SW480 (cell line): ENCODE results near the gene ANOS1.
A peak's percentile ranks its signal among the peaks of the same experiment; 100 is the strongest.
"Not testable (repeated sequence)": the region's sequence is repeated elsewhere in the genome, so short reads cannot be mapped to it uniquely, and the experiment has no call there.

ENCODE experiments used
- DNase-seq: peaks from one replicate; pipeline ENCODE4 v3.0.0-alpha.2; 2016; ENCODE audit warnings: low spot score

ANOS1 gene, protein sequence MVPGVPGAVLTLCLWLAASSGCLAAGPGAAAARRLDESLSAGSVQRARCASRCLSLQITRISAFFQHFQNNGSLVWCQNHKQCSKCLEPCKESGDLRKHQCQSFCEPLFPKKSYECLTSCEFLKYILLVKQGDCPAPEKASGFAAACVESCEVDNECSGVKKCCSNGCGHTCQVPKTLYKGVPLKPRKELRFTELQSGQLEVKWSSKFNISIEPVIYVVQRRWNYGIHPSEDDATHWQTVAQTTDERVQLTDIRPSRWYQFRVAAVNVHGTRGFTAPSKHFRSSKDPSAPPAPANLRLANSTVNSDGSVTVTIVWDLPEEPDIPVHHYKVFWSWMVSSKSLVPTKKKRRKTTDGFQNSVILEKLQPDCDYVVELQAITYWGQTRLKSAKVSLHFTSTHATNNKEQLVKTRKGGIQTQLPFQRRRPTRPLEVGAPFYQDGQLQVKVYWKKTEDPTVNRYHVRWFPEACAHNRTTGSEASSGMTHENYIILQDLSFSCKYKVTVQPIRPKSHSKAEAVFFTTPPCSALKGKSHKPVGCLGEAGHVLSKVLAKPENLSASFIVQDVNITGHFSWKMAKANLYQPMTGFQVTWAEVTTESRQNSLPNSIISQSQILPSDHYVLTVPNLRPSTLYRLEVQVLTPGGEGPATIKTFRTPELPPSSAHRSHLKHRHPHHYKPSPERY

DNA sequence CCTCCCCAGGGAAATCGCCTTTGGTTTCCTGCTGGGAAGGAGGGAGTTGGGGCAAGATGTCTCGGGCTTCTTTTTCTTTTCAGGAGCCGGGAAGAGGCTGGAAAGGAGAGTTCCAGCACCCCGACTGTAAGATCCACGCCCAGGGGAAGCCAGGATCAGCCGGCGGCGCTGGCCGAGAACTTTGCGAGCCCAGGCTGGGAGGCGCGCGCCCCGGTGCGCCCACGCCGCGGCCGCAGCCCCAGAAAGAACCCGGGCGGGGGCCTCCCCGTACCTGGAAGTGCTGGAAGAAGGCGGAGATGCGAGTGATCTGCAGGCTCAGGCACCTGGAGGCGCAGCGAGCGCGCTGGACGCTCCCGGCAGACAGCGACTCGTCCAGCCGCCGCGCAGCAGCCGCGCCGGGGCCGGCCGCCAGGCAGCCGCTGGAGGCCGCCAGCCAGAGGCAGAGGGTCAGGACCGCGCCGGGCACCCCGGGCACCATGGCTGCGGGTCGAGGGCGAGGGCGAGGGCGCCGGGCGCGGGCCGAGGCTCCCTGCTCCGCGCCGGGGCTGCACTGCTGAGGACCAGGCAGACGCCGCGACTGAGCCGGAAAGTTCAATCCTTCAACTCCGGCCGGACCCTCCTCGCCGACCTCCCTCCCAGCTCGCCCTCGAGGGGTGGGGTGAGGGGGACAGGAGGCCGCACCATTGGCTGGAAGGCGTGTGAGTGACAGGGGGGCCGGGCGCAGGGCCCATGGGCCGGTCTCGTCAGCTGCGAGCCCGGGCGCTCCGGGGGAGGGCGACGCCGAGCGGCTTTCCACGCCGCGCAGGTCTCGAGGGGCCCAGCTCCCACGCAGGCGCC, at the start of gene ANOS1:
ANOS1 (minus strand) TSS at position 579 of the 837 bp plus-strand sequence; CDS start at position 478, 101 bp downstream.
- no peak for DNase-seq

DNA sequence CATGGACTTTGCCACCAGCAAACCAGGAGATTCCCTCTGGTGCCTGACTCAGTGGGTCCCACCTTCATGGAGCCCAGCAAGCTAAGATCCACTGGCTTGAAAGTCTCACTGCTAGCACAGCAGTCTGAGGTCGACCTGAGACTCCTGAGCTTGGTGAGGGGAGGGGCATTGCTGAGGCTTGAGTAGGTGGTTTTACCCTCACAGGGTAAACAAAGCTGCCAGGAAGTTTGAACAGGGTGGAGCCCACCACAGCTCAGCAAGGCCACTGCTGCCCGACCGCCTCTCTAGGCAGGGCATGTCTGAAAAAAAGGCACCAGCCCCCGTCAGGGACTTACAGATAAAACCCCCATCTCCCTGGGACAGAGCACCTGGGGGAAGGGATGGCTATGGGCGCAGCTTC, 41.2 kb upstream of the ANOS1 start:
- no peak for DNase-seq

DNA sequence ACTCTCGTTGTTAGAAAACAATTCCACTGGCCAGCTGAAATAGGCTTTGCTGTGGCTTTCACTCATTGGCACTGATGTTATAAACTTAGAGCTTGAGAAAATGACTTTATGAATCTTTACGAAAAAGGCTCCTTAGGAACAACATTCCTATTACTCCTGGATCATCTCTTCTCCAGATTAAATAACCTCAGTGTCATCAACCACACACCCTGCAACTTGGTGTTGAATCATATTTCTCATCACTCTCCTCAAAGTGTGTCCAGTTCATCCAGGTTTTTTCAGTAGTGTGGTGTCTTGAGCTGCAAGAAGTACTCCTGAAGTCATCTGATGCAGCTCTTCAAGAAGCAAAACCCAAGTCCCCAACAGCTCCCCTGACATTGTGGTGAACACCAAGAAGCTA, 28.1 kb upstream of the ANOS1 start:
- DNase-seq: no peak

DNA sequence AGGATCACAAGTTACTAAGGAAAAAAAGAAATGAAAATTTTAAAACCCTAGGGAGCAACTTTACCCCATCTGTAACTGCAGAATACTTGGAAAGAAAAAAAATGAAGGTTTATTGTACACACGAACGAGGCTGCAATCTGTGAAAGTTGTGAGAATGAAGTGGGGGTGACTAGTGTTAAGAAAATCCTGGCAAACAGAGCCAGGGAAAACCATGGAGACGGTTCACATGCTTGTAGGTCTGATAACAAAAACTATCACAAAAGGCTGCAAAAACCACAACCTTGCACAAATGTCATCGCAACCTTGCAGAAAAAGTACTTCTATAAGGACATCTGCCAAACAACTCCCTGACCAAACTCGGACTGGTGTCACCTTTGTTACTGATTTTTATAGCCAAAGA, 26.8 kb upstream of the ANOS1 start:
- not testable (repeated sequence) for DNase-seq

DNA sequence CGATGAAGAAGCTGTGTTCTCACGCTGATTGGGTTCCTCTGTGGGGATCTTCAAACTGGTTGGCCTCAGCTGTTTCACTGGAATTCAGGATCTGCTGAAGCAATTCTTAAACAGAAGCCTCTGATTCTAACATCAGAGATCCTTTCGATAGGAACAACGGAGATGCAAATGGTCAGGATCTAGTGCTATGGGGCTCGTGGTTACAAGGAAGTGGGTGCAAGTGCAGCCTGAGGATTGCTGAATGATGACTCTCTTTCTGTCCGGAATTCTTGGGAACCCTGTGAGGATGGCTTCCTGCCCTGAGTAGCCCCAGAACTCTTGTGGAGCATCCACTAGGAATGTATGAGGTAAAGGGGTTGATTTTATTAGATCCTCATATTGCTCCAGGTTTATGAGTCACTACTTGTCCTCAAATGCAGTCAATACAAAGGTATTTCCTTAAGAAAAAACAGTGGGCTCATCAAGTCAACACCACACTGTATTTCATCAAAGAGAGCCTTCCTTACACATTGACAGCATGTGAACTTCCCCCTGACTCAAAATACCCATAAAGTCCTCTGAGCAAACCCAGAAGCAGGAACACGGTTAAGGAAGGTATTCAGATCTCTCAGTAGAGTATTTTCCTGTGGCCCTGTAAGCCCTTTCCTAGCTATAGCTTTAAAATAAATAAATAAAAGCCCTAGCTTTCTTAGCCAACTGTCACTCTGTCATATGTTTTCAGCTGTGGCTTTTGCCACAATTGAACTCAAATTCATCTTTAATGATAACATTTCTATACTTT, 25.9 kb upstream of the ANOS1 start:
- not testable (repeated sequence) for DNase-seq

DNA sequence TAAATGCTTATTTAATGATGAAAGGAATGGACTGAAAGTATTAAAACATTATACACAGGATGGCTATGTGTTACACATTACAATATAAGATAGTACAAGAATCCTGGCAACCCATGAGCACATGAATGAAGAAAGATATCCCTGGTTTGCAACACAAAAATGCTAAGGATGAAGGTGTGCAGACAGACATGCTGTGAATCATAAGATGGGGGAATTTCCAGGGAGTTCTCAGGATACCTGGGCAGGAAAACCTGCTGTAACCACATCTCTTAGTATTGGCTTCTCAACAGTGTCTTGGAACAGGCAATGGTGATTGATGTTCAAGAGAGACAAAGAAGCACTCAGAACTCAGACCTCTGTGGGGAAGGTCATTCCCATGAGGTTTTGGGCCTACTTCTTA, 23.9 kb upstream of the ANOS1 start:
- no peak for DNase-seq

DNA sequence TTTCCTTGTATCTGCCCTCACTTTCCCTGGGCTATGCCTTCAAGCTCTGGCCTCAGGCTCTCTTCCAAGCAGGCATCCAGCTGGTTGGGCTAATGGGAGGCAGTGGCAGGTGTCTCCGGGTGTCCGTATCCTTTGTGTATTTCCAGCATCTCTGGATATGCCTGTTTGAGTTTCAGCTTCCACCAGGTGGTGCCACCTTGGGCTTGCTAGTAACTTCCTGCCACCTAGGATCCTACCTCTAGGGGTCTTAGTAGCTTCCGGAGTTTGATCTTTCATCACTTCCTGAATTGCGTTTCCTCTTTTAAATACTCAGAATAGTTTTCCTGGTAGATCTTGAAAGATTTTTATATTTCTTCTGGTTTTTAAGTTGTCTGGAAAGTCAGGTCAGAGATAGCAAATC, 23.2 kb upstream of the ANOS1 start:
- no peak for DNase-seq

DNA sequence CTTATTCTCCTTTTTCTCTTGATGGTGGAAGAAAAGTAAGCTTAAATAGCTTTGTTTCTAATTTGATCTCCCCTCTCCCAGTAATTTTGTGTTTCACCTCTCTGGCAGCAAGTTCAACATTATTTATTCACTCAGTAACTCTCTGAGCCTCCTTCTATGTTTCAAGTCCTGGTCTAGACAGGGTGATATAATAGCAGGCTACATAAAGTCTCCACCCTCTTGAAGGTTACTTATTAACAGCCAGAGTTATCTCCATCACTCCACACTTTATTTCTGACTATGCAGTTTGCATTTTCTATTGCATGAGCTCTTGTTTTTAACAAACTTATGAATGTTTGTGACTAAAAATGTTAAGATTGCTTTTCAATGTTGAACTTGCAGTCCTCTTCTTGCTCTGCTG, 17.8 kb upstream of the ANOS1 start:
- DNase-seq: no peak

DNA sequence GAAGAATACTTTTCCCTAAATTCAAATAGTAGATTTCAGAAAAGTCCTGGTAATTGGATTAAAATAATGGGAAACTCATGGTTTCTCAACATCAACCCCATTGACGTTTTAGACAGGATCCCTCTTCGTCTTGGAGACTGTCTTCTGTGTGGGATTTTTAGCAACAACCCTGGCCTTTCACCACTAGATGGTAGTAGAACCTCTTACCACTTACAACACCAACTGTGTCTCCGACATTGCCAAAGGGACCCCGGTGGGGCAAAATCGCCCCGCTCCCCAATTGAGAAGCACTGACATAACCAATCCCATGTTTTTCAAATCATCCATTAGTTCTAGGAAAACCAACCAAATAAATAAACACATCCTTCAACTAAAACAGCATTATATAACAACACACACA, 16.9 kb upstream of the ANOS1 start:
- peak; percentile 29 for DNase-seq

DNA sequence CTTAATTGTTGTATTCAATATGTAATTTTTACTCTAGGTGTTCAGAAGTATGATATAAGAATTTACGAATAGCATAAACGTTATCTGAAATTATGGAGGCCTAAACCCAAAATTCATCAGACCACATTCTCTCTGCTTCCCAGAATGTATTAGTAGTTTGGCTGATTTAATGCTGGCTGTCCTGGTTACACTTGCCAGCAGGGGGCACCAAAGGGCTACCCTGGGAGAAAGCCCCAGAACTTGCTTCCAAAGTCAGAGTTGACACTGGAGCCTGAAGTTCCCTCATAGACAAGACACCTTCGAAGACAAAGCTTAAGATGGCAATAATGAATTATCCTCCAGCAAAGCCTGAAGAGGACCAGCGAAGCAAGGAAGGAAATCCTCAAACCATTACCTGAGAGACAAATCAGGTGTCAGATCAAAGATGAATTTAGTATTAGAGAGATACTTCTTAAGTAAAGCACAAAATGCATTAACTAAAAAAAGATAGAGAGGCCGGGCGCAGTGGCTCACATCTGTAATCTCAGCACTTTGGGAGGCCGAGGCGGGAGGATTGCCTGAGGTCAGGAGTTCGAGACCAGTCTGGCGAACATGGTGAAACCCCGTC, 11.3 kb upstream of the ANOS1 start:
- DNase-seq: peak; percentile 18

DNA sequence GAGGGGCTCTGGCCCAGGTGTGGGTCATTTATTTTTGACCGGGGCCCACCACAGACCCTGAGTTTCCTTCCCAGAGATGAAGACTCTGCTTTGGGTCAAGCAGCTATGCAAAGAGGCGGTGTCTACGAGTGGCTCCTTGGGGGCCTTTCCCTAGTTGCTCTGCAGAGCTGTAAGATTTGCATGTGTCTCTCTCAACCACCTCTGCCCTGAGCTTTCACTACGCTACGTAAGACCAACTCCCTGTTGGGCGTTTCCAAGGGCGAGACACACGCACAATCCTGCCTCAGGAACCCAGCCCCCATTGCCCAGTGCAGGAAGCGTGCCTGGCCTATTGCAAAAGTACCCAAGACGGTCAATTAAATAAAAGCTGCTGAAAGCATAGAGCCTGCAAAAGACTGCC, 10.0 kb upstream of the ANOS1 start:
- no peak for DNase-seq

DNA sequence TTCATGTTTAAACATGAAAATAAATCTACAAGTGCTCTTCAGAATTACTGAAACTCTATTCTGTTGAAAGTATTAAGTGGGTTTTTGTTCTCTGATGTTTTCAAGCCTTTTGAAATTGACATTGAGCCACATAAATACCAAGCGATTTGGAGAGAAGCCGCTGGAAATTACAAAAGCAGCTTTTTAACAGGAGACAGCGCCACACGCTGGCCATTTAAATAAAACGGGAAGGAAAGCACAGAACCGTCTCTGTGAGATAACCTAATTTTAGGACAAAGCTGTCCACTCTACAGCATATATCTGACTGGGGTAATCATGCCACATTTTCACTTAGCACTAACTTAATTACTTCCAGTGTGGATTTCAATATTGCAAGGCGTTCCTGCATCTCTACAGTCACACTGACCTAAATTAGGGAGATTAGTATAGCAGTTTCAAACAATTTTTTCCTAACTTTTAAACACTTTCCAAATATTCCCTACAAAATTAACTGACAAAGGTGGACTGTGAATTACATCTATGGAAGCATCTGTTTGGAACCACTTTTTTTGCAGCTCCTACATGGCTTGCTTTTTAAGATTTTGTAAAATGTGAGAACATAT, 6.8 kb upstream of the ANOS1 start:
- peak; percentile 29 for DNase-seq

DNA sequence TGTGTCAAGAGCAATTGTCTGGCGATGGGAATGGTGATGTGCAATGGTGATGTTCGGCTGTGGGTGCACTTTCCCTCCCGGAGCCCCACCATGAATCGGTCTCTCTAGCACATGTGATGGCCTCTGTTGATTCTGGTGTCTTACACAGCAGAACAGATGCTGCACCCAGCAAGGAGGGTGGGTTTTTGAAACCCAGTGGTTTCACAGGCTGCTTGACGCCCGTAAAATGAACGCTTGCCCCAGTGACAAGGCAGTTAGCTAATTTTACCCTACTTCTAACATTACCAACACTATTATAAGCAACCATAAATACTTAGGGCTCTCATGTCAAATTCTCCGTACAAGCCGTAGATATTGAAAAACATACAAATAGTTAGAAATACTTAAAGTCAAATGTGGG, 5.9 kb upstream of the ANOS1 start:
- DNase-seq: no peak

DNA sequence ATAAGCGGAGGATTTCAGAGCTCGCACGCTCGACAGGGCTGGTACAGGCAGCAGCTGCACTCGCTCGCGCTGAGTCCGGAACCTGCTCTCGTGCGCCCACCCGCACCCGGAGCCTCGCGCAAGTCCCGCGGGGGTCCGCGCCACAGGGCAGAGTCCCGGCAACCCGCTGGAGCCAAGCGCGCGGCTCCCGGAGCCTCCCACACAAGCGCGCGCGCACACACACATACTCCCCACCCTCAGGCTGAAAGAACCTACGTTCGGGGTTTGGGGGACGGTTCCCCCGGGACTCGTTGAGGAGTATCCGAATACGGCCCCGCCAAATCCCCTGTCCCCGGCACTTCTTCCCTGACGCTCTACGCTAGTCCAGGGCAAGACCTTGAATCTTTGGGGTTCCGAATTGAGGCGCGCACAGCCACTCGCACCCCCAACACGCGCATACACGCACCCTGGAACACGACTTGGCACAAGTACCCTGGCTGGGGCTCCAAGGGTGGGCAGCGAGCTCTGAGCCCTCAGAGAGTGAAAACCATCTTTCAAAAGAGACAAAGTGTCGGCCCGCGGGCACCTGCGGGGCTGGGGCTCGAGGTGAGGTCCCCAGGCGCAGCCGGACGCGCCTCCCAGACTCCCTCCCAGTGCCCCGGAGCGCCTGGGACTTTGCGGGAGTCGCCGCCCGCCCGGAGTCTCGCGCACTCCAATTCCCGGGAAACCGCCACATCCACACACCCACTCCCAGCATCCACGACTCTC, 952 bp downstream of the ANOS1 start:
- DNase-seq: no peak

DNA sequence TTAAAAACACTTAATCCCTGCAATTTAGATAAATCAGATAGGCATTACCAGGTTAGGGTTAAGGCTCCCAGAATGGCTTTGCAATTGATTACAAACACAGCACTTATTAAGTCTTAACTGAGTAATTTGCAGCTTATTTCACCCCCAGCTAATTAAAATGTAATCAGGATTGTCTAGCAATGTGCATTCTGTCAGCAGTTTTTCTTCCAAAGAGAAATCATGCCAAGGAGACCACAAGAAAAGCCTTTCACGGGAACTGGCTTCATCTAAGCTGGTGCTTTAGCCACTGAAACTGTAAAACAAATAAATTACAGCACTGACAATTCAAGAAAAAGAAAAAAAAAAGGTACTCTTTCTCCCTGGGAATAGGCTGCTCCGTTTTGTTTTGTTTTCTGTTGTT, 2.1 kb downstream of the ANOS1 start:
- no peak for DNase-seq

DNA sequence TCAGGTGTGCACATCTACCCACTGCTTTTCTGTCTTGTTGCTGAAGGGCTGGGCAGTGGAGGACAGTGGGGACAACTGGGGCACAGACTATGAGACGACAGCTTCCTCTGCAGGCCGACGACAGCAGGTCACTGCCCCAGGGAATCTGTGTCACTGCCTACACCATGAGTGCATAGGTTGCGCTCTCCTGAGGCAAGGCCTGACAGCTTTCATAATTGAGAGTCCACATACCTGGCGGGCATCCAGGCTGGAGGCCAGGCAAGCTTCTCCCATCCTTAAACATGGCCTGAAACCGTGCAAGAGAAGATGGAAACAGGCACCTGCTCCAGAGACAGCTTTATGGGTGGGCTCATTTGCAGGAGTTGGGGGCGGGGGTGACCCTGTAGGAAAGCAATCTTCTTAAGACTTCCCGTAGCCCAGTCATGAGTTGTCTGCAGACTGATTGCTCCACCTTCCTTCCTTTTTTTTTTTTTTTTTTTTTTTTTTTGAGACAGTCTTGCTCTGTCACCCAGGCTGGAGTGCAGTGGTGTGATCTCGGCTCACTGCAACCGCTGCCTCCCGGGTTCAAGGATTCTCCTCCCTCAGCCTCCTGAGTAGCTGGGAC, 2.9 kb downstream of the ANOS1 start:
- DNase-seq: no peak

DNA sequence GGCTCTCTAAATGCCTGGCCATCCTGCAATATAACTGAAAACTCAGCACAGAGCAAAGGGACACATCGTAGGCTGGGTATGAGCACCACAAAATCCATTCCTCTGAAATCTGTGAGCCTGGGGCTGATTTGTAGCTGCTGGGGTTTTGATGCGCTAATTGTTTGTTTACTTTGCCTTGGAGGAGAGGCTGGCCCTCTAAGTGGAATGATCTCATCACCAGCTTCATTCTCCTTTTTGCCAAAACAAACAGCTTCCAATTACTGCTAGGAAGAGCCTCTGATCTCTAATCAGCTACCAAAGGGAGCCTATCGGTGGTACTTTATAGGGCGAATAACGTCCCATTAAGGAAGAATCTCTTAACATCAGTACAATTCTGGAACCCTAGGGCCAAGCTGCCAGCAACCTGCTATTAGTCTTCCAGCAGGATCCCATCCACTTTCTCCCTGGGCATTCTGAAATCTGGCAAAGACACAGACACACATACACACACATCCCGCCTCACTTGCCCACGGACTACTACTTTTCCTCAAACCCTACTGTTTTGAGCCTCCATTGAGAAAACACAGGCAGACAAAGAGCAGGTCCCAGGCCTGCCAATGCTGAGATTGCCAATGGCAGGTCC, 5.8 kb downstream of the ANOS1 start:
- peak; percentile 18 for DNase-seq

DNA sequence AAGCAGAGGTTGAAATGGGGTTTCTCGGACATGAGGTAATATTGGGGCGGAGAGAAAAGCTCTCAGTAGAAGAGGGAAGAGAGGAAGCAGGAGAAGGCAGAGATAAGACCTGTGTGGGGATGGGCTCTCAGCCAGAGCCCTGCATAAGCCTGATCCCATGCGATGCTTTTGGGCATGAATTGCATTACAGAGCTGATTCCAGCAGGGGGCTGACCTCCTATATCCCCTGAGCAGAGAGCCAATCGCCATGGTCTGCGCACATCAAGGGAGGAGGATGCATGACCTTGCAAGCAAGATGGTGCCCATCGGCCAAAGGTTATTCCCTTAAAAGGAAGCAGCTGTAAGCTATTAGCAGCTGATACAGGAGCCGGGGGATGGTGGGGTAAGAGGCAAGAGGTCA, 7.6 kb downstream of the ANOS1 start:
- DNase-seq: no peak

DNA sequence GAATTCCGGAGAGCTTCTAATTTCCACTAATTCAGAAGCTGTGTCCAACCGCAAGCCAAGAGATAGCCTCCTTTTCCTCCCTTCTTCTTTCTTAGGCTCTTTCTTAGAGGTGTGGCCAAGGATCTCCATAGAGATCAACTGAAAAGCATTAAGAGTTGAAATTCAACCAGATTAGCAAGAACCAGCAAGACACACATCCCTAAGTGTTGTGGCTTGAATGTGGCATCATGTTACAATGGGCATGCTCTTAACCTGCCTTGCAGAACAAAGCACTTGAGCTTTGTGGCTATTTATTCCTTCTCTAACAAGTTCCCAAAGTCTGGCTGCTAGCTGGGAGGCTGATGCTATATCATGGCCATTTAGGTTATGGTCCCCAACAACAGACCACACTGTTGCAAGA, 10.4 kb downstream of the ANOS1 start:
- DNase-seq: no peak

DNA sequence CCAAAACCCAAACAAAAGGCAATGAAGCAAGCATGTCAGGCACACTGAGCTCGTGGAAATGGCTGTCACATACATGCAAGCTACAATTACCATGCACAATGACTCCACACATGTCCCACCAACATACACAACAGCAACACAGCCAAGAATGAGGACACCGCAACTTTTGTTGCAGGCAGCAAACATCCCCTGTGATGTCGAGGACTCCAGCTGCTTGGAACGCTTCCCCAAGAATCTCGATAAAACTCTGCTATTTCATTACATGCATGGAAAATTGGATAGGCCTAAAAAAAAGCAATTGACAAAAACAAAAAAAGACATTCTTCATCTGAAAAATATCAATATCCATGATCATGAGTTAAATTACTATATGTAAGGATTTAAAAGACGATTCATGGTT, 11.8 kb downstream of the ANOS1 start:
- no peak for DNase-seq
